NCI-H187 (cell line): Measurements from ENCODE around the gene DCUN1D5.
"Not testable (repeated sequence)": the region's sequence is repeated elsewhere in the genome, so short reads cannot be mapped to it uniquely, and the experiment has no call there.

ENCODE experiments used
- DNase-seq, 2 experiments: peaks; one replicate each; lab custom pipeline; 2025; lab: John Stamatoyannopoulos, UW

DCUN1D5 gene

GRCh38 chr11:103055221-103055890 lies 36.6 kb downstream of the DCUN1D5 start:
- DNase-seq: no peak

GRCh38 chr11:103053997-103054396 lies 38.0 kb downstream of the DCUN1D5 start:
- no peak for DNase-seq

GRCh38 chr11:103051981-103052380 lies 40.0 kb downstream of the DCUN1D5 start:
- DNase-seq: no peak

GRCh38 chr11:103051151-103051801 lies 40.7 kb downstream of the DCUN1D5 start:
- no peak for DNase-seq

- DNase-seq: no peak
Observed at GRCh38 chr11:103050351-103050750, 41.6 kb downstream of the DCUN1D5 start.

GRCh38 chr11:103047837-103048236 lies 44.1 kb downstream of the DCUN1D5 start:
- DNase-seq: no peak

GRCh38 chr11:103043826-103044678 lies 47.9 kb downstream of the DCUN1D5 start:
- no peak for DNase-seq

GRCh38 chr11:103042161-103042560 lies 49.8 kb downstream of the DCUN1D5 start:
- no peak for DNase-seq

GRCh38 chr11:103035791-103036434 lies 56.0 kb downstream of the DCUN1D5 start:
- peak in 1 of 2 experiments; percentile 23 for DNase-seq

- no peak for DNase-seq
Observed at GRCh38 chr11:103035216-103035615, 56.7 kb downstream of the DCUN1D5 start.

GRCh38 chr11:103031834-103032233 lies 60.1 kb downstream of the DCUN1D5 start:
- no peak for DNase-seq

GRCh38 chr11:103029401-103029800 lies 62.6 kb downstream of the DCUN1D5 start:
- no peak for DNase-seq

- not testable (repeated sequence) for DNase-seq
Observed at GRCh38 chr11:103028304-103029020, 63.5 kb downstream of the DCUN1D5 start.

- no peak for DNase-seq
Observed at GRCh38 chr11:103024086-103024485, 67.9 kb downstream of the DCUN1D5 start.

- DNase-seq: peak in 1 of 2 experiments; percentile 7
Observed at GRCh38 chr11:103016031-103016430, 75.9 kb downstream of the DCUN1D5 start.

GRCh38 chr11:103013421-103013820 lies 78.5 kb downstream of the DCUN1D5 start:
- no peak for DNase-seq
